ENCODE data around the gene EEF2K.

Gene EEF2K

DNA sequence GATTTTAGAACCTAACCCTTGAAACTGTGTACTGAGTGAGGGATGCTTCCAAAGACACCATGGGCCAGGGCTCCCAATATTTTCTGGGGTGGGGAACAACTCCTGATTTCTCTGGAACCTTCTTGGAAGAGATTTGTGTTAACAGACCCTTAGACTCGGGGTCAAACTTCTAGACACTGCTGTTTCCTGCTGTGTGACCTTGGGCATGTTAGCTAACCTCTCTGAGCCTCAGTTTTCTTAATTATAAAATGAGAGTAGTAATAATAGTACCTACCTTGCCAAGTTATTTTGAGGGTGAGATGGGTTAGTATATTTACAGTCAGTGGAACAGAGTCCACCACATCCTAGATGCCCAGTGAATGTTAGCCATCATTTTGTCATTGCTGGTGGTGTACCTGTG is 109.9 kb downstream of the EEF2K start:
- FAIRE-seq (no peak), DNase-seq (ENCODE audit: low spot score) (no peak)

DNA sequence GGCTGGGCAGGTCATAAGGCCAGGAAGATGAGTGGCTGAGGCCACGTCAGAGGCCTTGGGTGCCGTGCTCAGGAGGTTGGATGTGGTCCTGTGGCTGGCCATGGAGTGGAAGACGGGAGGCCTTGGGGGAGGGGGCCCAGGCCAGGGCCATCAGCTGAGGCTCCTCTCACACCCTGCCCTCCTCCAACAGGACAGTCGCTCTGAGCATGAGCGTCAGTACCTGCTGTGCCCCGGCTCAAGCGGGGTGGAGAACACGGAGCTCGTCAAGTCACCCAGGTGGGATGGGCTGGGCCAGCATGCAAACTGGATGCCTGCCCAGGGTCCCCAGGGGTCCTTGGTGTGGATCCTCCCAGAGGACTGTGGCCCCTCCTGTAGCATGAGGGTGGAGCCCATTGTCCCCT is 110.3 kb downstream of the EEF2K start:
- FAIRE-seq (no peak), DNase-seq (ENCODE audit: low spot score) (no peak)

DNA sequence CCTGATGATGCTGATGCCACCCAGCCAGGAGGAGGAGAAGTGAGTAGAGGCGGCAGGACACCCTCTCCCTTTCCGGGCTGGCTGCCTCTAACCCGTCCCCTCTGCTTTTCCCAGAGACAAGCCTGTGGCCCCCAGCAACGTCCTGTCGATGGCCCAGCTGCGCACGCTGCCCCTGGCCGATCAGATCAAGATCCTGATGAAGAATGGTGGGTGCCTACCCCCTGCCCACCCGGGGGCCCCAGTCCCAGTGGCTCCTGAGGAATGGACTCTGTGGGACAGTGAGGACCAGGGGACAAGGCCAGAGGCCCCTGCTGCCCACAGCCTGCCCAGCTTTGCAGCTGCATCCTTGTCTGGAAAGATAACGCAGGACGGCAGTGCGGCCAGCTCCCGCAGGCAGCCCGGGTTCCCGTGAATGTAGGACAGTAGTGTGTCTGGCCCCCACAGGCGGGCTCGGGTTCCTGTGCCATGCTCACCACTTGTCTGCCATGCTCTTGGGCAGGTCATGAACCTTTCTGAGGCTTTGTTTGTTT is 111.0 kb downstream of the EEF2K start:
- FAIRE-seq, result no peak

DNA sequence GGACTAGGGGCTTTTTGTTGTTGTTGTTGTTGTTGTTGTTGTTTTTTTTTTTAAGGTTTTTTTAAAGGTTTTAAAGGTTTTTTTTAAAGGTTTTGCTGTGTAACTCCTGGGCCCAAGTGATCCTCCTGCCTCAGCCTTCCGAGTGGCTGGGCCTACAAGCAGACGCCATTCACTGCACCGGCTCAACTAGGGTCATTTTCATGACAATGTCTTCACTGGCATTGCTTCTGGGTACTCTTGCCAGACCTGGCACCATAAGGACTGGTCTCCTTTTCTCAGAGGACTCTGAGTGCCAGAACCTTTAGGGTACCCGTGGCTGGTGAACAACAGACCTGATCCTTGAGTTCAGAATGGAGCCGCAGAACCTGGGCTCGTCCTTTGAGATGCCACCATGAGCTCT is 111.5 kb downstream of the EEF2K start:
- FAIRE-seq (no peak), DNase-seq (ENCODE audit: low spot score) (no peak)

More for the DNA sequence above, 111.0 kb downstream of the EEF2K start:
- no peak for DNase-seq (ENCODE audit: low spot score)

DNA sequence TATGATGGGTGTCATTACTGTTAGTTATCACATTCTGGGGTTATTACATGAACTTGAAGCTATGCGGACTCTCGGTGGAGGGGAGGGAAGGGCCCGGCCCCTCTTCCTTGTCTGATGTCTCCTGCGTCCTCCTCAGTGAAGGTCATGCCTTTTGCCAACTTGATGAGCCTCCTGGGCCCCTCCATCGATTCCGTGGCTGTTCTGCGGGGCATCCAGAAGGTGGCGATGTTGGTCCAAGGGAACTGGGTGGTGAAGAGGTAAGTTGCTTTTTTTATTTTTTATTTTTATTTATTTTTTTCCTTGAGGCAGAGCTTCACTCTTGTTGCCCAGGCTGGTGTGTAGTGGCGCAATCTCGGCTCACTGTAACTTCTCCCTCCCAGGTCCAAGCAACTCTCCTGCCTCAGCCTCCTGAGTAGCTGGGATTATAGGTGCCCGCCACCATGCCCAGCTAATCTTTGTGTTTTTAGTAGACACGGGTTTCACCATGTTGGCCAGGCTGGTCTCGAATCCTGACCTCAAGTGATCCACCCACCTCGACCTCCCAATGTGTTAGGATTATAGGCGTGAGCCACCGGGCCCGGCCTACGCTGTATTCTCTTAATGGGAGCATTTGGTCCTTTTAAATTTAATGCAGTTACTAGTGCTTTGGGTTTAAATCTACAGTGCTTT is 112.7 kb downstream of the EEF2K start:
- FAIRE-seq (no peak), DNase-seq (ENCODE audit: low spot score) (peak; percentile 31)

DNA sequence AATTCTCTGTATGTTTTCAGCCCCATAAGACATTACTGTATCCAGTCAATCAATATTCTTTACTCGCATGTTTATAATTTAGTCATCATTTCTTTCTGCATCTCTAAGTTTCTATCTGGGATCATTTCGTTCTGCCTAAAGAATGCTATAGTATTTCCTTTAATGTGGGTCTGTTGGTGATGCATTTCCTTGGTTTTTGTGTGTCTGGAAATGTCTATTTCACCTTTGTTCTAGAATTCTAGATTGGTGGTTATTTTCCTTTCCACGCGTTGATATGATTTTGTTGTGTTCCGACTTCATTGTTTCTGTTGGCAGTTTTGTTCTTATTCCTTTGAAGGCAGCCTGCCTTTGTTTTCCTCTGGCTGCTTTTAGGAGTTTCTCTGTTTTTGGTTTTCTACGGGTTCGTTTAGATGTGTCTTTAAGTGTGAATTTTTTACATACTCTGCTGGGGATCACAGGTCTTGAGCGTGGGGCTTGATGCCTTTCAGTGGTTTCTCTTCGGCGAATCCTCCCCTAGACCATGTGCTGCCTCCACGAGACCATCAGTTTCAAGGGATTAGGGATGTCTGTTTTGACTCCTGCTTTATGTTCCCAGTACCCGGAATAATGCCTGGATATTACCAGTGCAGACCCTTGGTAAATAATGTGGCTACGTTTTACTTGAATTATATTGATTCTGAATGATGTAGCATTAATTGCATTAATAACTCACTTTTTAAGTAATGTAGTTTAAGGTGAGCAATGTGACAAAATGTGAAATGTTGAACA is 114.7 kb downstream of the EEF2K start:
- DNase-seq (ENCODE audit: low spot score) (no peak), FAIRE-seq (no peak)

DNA sequence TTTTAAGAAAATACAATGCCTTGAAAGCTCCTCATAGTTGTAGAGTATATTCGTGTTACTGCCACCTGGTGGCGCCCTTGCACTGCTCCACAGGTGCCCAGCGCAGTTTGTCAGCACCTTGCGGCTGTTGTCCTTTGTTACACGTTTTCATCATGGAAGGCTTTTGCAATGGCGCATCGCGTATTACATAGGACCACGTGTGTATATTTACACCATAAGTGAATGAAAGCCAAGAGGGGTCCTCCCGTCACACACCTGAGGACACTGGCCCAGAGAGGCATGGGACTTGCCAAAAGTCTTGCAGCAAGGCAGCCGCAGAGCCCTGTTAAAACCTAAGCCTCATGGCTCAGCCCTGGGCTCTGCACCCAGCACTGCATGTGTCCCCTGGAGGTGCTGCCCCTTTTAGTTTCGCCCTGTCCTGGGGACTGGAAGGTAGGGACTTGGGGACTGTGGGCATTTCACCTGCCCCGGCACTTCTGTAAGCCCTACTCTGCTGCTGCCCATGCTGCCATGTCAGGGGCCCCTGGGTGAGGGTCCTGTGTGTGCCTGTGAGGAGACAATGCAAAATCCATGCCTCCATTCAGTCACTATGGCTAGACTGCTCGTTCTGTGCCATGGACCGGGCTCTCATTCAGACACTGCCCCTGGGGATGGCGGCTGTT is 115.4 kb downstream of the EEF2K start:
- FAIRE-seq, result no peak
- DNase-seq (ENCODE audit: low spot score), result peak; percentile 53

DNA sequence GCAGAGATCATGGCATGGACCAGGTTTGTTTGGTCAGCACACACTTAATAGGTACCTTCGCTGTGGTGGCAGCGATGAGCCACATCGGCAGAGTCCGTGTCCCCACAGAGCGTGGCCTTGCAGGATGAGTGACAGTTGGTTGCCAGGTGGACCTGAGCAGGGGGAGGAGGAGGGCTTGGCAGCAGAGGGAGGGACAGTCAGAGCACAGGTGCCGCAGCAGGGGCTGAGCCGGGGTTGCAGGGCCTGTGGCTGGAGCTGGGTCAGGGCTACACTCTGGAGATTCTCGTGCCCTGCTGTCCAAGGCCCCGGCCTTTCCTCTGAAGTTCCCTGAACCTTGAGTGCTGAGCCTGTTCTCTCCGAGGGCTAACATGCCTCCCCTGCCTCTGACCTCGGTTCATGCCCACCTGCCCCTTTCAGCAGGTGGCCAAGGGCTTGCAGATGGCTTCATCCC is 116.0 kb downstream of the EEF2K start:
- DNase-seq (ENCODE audit: low spot score) (no peak), FAIRE-seq (no peak)

DNA sequence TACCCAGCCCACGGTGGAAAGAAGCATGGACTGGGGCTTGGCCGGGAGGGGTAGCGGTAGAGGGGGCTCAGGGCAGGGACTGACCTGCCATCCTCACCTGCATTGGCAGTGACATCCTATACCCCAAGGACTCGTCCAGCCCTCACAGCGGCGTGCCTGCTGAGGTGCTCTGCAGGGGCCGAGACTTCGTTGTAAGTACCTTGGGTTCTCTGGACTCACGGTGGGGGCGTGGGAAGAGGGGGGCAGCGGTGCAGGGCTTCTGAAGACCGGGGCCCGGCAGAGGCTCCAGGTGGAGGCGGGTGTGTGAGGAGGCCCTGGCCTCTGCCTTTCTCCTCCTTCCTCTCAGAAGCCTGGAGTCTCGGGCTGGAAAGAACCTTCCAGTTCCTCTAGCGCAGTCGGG is 116.7 kb downstream of the EEF2K start:
- no peak for DNase-seq (ENCODE audit: low spot score)
- no peak for FAIRE-seq

DNA sequence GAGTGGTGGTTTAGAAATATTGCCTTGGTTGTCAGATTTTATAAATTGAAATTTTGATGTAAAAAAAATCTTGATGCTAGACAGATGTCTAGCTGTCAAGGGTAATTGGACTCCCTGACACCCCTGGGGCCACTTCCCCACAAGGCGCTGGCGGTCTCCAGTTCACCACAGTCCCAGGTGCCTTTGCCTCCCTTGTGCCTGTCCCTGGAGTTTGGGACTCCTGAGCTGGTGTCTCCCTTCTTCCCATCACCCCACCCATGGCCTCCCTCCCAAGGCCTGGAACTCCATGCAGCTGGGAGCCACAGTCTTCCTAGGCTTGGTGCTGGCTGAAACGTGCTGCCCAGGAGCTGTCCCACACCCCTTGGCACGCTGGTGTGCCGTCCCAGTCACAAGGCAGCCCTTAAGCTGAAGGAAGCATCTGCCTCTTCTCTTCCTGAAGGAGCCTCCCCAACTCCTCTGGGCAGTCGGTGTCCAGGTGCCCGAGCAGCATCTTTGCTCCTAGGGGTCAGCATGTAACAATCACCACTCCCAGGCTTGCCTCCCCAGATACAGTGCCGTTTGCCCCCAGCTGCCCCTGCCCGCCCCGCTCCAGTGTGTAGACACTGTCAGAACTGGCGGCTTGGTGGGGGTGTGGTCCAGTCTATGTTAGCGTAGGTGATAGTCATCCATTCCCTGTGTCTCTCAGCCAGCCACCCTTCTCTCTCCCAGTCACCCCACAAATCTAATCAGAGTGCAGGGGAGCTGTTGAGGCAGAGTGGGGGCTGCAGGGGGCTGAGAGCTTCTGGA is 117.3 kb downstream of the EEF2K start:
- DNase-seq (ENCODE audit: low spot score) (no peak), FAIRE-seq (no peak)

DNA sequence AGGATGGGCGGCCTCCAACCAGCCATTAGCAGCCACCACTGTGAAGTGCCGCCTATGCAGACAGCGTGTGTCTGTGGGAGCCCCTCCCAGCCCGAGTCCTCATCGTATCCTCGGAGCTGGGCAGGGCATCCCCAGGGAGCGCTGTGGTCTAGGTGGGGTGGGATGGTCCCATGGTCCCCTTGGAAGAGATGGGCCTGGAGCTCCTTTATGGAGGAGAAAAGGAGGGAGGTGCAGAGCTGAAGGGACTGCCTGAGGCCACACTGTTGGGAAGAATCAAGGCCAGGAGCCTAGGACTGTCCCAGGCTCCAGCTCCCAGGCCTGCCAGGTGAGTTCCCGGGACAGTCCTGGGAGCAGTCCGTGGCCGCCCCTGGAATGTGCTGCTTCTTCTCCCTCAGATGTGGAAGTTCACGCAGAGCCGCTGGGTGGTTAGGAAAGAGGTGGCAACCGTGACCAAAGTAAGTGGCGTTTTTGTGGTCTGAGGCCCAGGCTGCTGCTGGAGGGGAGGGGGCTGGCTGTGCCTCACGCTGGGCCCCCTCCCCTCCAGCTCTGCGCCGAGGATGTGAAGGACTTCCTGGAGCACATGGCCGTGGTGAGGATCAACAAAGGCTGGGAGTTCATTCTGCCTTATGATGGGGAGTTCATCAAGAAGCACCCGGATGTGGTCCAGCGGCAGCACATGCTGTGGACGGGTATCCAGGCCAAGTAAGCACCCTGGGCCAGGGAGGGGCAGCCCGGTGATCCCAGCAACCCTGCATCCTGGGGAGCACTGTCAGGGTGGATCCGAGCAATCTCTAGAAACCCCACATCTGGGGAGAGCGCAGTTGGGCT is 118.1 kb downstream of the EEF2K start:
- FAIRE-seq (no peak), DNase-seq (ENCODE audit: low spot score) (no peak)

DNA sequence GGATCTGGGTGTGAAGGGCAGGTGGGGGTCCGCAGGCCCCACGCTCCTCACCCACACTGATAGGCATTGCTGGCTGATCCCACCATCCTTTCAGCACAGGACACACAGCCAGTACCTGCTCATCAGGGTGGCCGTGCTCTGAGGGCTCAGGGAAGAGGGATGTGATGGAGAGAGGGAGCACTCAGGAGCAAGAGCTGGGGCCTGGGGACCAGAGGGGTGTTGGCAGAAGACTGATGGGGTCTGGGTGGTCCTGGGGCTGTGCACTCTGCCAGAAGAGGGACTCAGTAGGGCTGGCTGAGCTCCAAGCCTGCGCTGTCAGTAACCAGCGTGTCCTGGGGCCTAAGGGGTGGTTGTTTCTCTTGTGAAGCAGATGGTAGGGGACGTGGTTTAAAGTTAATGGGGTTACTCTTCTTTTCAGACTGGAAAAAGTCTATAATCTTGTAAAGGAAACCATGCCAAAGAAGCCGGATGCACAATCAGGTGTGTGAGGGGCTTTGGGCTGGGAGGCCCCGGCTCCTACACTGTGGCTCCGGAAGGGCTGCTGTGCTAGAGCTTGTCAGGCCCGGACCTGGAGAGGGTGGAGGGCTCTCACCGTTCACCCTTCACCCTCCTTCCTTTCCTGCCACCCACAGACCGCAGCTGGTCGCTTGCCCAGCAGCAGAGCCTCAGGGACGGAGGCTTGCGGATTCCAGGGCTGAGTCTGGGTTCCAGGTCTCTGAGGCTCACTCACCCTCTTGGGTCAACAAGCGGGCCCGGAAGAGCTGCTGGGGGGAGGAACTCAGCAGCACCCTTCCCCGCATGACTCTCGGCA is 118.9 kb downstream of the EEF2K start:
- FAIRE-seq, result no peak
- DNase-seq (ENCODE audit: low spot score), result no peak

DNA sequence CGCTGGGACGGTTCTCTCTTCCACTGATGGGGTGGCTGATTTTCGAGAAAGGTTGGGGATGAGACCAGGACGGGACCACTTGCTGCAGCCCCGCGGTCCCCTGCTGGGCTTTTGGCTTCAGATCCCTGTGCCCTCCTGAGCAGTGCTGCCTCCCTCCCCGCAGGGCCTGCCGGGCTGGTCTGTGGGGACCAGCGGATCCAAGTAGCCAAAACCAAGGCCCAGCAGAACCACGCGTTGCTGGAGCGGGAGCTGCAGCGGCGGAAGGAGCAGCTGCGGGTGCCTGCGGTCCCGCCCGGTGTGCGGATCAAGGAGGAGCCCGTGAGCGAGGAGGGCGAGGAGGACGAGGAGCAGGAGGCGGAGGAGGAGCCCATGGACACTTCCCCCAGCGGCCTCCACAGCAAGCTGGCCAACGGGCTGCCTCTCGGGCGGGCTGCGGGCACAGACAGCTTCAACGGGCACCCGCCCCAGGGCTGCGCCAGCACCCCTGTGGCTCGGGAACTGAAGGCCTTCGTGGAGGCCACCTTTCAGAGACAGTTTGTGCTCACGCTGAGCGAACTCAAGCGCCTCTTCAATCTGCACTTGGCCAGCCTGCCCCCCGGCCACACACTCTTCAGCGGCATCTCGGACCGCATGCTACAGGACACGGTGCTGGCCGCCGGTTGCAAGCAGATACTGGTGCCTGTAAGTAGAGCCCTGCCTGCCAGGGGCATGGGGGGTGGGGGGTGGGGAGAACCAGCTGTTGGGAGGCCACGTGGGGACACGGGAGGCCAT is 119.7 kb downstream of the EEF2K start:
- DNase-seq (ENCODE audit: low spot score) (no peak), FAIRE-seq (no peak)

DNA sequence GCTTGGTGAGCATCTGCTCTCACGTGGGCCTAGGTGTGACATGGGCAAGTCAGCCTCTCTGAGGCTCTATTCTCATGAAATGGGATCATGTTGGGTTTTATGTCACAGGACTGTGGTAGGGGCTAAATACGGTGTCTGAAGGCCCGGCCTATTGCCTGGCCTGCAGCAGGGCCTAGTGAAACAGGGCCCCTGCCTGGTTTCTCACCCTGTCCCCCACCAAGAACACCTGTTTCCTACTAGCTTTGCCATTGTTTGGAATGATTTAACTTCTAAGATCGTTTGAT is 120.2 kb downstream of the EEF2K start:
- FAIRE-seq, result no peak
- no peak for DNase-seq (ENCODE audit: low spot score)

DNA sequence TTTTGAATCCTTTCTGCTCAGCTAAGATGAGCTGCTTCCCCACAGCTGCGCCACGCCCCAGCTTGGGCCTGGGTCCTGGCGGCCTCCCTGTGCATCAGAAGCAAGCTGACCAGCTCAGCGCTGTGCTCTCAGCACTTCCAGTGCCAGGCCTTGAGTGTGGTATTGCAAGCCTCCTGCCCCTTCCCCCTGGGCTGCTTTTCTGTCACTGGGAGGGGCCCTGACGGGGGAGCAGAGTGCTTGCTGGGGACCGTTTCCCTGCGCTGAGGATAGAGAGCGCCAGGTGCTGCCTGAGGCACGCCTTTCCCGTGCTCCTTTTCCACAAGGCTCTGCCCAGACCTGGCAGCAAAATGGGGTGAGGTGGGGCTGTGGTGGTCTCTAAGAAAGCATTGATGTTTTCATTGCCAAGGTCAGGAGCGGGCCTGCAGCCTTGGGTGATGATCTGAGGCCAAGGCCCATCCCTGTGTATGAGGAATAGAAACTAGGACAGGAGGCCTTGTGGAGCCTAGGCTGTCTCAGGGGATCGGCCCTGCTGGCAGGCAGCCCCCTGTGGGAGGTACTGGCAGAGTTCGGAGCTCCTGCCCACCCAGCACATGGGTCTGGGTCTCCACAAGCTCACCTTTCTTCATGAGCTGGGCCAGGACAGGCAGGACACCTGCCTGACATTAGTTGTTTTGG is 120.8 kb downstream of the EEF2K start:
- no peak for FAIRE-seq

DNA sequence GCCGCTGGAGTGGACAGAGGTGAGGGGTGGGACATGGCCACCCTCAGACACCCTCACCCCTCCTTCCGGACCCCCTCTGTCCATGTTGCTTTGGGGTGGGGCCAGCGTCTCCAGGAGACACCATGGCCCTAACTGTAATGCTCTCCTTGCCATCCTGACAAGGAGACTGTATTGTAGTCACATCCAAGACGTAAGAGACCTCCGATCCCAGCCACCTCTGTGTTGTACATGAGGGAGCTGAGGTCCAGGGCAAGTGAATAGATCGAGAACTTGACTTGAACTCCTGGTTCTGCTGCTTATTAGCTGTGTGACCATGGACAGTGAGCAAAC is 121.3 kb downstream of the EEF2K start:
- FAIRE-seq, result no peak

More for the DNA sequence above, 120.8 kb downstream of the EEF2K start:
- no peak for DNase-seq (ENCODE audit: low spot score)

DNA sequence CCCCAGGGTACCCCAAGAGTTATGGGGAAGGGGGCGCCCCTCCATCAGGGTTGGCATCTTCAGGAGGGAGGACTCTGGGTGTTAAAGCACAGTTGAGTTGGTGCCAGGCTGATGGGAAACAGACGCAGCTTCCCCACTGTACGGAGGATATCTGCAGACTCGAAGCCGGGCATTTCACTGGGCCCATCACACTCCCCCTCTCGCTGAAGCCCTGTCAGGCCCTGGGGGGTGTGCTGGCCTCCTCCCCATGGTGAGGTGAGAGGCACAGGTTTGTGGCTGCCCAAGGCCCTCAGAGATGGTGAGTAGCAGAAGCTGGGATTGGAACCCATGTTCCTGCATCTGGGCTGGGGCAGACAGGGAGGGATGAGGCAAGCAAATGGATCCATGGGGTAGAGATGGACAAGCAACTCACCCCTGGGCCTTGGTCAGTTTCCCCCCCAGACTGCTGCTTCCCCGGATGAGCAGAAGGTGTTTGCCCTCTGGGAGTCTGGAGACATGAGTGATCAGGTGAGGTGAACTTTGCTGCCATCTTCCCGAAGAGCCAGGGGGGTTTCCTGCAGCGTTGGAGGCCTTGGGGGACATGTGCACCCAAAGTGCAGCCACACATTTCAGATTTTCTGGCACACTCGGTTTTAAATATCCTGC is 122.1 kb downstream of the EEF2K start:
- DNase-seq (ENCODE audit: low spot score) (no peak), FAIRE-seq (no peak)

More for the DNA sequence above, 121.3 kb downstream of the EEF2K start:
- no peak for DNase-seq (ENCODE audit: low spot score)

DNA sequence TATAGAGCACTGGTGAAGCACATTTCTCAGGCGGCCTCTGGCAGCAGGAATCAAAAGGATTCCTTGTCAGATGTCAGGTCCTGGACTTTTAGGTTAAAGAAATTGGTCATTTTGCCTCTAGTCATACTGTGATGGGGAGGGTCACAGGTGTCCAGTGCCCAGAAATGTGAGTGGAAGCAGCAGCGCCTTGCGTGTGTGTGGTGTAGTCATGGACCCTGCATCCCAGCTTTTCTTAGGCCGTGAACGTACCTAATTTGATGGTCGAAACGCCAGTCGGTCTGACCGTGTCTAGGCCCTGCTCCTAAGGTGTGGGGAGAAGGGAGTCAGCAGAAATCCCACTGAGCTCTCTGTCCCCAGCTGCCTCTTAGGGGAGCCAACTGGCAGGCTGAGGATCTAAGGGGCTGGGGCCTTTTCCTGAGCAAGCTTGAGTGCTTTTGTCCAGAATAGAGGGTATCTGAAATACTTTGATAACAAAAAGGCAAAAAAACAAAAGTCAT is 123.2 kb downstream of the EEF2K start:
- no peak for DNase-seq (ENCODE audit: low spot score)
- no peak for FAIRE-seq
